HG03280 (cell line): ENCODE results near the gene MYOM1.

ENCODE experiments used
- ATAC-seq: cut with Tn5 transposase; IDR thresholded peaks from one replicate; pipeline ENCODE4 v1.9.1; 2021; ENCODE audit warnings: mild to moderate bottlenecking, moderate library complexity; ENCODE audit not compliant: unreplicated experiment

The MYOM1 gene

DNA sequence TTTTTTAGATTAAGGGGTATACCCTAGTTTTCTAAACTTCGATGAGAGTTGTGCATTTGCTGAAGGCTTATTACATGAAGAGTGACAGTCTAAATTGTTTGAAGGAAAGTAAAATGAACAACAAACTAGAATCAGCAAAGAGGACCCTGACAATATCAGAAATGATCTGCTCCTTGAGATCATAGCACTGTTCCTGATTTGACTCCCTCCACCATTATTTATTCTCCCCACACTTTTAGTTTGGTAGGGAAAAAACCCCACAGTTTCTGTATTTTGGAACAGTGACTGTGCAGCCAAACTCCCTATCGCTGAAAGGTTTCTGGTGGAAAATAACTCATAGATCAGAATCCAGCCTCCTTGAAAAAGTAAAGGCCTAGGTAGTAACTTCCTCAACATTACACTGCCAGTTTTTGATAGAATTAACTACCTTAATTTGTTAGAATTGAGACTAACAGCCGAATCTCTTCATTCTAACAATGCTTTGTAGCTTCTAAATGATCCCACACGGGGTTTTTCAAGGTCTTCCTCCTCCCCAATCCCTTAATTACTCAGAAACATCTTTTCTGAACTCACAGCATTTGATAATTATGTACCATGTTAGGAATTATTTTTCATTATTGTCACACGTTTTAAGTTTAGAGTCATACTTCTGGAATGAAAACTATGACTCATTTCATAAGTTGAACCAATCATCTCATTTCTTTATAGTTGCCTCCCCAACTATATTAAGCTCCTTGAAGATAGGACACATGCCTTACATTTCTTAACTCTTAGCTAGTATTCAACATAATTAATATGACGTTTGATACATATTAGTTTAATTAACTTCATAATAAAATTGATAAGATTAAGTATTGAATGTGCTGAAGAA is 30.7 kb upstream of the MYOM1 start:
- no peak for ATAC-seq

DNA sequence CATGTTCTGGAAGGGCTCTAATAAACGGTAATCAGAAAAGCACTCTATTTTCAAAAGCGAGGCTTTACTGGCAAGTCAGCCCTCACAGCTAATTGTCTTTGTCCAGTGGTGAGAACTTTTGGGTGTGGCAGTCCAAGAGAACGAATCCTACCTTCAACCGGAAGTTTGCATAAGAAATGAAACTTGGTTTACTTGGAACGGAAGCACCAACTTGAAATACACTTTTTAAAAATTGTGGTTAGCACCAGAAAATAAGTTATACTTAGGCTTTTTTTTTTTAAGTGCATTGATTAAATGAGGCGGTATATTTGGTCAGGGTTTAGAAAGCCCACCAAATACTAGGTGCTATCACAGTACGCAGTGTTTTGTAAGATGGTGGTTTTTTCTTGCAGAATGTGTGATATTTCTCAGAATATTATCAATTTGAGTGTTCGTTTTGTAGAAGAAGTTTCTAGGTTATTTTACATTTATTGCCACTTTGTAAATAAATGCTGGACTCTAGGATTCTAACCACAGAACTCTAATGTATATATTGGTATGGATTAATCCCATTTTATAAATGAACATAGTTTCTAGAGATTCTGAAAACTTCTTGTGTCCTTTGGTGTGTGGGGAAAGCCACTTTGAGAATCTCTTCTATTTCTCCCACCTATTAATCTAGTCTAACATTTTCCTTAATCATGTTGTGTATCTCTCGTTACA is 29.0 kb upstream of the MYOM1 start:
- ATAC-seq, result no peak

DNA sequence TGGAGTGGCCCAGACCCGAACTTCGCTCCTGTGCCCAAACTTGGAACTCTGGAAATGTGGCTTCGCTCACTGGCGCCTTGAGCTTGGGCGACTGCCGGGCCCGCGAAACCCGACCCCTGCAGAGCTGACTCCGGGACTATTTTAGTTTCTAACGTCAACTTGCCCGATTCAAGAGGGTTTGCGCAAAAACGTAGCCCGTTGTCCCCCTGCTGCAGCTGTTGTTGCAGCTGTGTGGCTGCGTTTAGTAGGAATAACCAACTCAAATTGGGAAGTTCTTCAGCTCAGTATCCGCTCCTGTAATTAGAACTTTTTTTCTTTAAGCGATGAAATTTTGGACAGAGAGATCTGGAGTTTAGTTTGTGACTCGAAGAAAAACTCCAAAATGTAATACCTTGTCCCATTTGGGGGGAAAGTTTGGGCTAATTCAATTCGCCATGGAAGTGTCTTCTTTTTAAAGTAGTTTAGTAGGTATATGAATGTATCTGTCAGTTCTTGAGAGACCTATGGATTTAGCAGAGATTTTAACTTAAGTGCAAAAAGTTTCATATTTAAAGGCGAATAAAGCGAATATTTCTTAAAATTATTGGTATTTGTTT is 28.4 kb upstream of the MYOM1 start:
- ATAC-seq, result no peak

DNA sequence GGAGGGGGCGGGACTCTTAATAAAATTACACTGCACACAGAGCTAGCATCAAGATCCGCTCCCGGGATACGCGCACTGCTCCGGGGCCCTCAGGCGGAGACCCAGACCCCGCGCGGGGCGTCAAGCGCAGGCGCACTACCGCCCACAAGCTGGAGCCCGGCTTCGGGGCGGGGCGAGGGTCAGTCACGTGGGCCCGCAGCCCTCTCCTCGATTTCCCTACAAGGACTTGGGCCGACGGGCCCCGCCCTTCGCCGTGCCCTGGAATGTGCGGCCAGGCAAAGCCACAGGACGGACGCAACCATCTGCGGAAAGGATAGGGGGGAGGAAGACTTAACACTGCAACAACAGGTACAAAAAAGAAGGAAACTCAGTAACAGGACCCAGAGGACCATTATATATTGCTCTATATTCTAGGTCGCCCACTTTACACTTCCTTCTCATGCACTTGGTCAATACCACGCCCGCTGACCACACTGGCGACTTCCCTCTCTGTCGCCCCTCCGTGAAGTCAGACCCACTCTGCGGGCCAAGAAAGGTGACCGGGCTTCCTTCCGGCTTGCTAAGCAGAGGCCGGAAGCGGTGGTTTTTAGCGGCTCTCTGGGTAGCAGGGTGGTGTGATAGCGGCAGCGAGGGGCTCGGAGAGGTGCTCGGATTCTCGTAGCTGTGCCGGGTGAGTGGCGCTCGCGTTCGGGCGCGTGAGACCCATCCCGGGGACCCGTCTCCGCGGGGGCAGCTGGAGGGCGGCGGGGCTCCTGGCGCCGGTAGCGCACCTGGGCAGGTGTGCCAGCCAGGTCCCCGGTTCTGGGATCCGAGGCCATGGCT is 27.7 kb upstream of the MYOM1 start, which contains the start of gene MYL12A:
TSS of gene MYL12A (plus strand) at position 562 of the 822 bp plus-strand sequence. CDS start 5,447 bp downstream, outside the sequence.
- peak; percentile 84 for ATAC-seq

DNA sequence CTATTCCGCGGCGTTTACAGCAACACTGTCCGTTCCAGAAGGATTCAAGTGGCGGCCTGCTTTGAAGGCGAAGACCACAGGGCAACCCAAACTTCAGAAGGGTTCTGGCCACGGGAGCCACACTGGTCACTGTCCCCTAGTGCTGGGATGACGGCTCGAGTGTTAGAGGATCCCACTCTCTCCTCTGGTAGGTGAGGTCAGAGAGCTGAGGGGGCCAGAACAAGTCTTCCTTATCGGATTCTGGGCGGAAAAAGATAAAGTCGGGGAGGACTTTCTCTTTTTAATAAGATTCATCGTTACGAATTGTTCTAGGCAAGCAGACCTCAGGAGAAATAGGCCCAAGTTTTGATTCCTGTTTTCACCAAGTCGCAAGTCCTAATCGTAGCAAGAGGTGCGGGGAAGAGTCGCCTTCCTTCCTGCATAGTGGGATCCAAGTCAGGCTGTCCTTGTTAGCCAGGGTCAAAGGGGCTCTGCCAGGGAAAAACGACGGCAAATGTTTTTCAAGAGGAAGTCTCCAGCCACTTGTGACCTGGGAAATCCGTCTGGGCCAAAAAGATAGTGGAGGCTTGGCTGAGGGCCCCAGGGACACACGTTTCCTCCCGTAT is 27.0 kb upstream of the MYOM1 start:
- no peak for ATAC-seq

DNA sequence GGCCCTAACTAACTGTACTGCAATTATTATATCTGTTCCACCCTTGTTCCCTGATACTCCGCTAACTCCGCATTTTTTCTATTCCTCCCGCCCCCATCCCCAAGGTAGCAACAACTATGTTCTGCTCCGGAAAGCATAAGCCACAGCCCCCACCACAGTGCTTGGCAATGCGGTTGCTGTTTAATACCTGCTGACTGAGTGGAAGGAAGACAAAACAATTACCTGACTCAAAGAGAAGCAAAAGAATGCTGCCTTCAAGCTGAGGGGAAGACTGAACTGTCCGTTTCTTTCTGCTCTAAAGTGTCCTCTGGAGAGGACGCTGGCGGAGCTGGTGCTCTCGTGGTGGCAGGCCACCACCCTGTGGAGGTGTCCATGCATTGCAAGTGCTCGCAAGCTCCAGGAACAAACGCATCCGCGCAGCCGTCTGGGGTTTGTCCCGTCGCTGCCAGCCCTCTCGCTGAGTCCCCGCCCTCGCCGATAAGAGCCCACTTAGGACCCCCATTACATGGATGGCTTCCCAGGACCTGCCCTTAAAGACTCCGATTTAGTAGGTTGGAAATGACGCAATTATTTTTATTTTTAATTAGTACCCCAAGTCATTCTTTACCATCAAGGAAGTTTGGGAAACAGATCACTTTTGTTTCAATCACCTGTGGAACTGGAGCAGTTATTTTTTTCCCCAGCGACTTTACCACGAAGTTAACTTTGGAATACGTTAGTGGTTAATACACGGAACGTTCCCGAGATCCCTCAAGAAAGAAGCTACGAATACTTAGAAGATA is 26.3 kb upstream of the MYOM1 start:
- peak; percentile 53 for ATAC-seq

DNA sequence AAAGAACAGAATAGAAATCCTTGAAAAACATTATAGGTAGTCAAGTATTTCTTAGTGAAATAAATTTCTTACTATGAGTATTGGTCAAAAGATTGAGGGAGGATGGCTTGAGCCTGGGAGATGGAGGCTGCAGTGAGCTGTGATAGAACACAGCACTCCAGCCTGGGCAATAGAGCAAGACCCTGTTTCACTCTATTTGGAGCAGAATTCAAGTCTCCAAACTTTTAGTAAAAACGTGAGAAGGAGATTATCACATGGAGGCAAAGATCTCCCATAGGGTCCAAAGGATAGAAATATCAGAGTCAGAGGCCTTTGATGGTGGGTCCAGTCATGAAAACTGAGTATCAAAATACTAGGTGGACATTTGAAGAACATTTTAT is 25.4 kb upstream of the MYOM1 start:
- ATAC-seq, result no peak

DNA sequence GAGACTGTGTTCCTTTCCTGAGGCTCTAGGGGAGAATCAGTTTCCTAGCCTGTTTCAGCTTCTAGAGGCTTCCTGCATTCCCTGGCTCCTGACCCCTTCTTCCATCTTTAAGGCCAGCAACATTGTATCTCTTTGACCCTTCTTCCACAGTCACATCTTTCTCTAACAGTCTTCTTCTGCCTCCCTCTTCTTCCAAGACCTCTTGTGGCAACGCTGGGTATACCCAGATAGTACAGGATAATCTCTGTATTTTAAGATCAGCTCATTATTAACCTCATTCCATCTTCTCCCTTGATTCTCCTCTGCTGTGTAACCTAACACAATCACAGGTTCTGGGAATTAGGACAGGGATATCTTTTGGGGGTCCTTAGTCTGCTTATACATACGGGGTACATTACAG is 19.0 kb upstream of the MYOM1 start:
- ATAC-seq, result no peak

DNA sequence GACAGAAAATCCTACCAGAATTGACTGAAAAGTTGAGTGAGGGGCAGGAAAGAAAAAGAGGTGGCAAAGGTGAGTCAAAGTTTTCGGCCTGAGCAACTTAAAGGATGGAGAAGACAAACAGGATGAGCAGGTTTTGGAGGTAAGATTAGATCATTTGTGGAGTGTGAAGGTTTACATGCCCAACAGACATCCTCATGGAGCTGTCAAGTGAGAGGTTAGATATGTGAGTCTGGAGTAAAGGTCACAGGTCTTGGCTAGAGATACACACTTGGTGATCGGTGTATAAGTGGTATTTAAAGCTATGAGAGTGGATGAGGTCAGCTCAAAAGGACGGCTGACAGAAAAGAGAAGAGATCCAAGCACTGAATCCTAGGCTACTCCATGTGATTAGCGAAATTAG is 16.7 kb upstream of the MYOM1 start:
- no peak for ATAC-seq

DNA sequence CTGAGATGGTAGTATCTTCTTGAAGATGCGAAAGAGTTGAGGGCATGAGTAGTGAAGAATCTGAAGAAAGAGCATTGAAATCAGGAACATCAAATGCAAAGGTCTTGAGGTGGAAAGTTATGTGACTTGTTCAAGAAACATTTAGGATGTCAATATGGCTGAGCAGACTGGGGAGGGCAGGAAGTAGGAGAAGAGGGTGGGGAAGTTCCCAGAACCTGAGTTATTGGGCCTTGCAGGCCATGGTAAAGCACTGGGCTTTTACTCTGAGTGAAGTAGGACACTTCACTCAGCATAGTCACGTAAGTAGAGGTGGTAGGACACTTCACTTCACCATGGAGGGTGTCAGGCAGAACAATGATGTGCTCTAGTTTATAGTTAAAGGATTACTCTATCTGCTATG is 16.1 kb upstream of the MYOM1 start:
- ATAC-seq, result no peak

DNA sequence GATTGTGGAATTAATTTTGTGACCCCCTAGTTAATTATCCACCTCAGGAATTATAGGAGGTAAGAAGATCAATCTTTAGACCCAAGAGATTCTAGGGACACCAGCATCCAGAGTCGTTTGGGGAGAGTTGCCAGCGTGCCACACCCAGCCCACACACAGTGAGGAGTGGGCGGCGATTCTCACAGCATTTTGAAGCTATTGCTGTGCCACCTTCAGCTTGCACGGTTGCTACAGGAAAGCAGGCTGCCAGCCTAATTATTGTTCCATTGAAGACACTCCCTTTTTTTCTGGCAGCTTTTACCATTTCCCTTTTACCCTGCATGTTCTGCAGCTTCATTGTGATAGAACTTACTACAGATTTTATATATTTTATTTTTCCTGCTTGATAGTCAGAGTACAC is 14.7 kb upstream of the MYOM1 start:
- ATAC-seq, result no peak

DNA sequence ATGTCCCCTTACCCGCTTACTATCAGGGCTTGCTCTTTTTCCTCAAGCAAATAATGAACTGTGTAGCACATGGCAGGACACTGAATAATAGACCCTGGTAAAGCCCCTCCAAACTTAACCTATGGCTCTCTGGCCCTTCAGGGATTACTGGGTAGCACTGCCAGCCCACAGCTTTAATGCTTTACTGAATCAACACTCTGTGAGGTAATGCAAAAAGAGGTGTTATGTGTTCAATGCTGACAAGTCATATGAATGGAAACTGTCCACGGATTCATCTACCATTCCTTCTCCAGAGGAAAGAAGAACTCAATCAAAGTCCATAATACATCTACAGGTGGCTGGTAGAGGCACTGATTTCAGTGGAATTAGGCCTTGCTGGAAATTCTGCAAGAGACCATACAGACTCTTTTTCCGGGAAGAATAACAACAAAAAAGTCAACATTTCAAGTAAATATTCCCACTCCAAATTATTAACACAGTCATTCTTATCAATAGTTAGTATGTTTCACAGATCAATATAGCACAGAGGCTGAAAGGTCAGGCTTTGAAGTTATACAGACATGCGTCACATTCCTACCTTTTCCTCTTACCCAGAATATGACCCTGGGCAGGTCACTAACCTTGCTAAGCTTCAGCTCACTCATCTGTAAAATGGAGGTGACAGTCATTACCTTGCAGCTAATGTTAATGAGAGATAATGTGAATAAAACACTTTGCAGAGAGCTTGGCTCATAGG is 13.8 kb upstream of the MYOM1 start:
- no peak for ATAC-seq

DNA sequence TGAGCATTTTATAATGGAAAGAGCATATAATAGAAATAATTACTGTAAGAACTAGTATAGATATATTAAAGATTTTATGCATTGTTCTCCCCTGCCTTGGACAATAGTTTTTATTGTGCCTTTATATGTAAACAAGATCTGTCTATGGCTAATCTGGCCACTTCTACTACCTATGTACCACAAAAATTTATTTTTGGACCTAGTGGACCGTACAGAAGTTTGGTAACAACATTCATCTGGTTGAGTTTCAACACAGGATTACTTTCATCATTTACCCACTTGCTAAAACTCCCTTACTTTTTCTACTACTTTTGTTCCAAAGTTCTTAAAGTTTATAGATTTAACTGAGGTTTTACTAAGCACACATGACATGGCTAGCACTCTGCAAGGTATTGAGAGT is 13.2 kb upstream of the MYOM1 start:
- no peak for ATAC-seq

DNA sequence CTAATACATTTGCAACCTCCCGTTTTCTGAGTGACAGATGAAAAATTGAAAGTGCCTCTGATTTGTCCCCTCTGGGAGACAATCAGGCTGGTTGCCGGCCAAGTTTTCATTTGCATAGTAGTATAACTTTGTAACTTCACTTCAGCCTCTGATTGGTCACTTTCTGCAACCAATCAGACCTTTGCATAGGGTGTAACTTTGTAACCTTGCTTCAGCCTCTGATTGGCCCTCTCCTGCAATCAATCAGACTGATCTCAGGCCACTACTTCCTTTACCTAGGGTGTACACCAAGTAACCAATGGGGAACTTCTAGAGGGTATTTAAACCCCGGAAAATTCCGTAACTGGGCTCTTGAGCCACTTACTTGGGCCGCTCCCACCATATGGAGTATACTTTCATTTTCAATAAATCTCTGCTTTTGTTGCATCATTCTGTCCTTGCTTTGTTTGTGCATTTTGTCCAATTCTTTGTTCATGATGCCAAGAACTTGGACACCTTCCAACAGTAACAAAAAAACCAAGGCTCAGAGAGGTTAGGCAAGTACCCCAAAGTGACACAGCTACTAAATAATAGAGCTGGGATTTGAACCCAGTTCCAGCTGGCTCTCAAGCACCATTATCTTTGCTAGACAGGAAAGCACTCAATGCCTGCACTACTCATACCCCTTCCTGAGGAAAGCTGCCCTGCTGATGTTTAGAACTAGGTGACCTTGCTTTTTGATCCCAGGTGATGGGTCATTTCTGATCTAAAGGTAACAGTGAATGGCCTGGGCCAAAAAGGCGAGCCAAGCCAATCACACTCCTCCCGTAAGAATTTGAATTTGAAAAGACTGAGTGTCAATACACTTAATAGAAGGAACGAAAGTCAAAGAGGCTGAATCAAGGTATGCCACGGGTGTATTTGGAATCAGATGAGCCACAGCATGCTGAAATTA is 10.9 kb upstream of the MYOM1 start:
- no peak for ATAC-seq

DNA sequence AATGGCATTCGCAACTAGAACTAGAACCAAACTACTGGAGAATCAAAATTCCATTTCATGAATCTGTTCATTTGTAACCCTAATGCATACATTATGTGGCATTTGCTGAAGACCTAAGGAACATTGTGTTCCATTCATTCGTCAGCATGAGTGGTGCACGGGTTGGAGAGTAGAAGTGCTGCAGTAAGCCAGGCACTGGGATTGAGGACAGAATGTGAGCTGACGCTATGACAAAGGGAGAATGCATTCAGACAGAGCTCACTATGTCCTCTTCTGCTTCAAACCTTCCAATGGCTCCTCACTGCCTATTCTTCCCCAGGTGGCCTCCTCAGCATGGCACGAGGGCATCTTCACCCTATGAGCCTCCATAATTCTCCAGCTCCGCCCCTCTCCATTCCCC is 6.3 kb upstream of the MYOM1 start:
- no peak for ATAC-seq

DNA sequence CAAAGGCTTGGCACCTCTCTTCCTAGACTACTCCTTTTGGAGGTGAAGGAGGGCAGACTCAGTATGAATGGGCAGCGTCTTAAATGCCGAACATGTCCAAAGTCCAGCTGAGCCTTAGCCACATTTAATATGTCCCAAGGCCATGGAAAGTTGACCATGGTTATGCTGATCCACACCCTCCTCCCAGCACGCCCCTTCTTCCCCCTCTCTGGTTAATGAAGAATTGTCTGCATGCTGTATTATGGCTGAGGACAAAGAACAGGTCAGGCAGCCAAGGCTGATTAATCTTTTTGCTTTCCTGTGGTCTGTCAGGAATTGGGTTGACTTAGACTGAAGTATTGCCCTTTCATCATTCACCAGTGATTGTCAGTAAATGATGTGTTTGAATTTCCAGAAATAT is 5.8 kb upstream of the MYOM1 start:
- ATAC-seq, result no peak

DNA sequence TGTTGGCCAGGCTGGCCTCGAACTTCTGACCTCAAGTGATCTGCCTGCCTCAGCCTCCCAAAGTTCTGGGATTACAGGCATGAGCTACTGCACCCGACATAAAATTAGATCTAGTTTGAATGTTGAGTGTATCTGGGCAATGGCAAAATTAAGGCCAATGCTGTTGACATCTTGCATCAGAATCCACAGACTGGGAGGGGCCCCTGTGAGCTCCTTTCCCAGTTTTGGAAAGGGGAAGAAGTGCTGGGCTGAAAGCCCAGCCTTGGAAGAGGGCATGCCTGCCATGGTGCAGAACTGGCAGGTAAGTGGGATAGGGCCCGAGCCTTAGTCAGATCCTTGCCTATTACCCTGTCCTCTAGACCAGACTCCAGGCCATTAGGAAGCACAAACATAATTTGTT is 4.5 kb upstream of the MYOM1 start:
- ATAC-seq, result no peak

DNA sequence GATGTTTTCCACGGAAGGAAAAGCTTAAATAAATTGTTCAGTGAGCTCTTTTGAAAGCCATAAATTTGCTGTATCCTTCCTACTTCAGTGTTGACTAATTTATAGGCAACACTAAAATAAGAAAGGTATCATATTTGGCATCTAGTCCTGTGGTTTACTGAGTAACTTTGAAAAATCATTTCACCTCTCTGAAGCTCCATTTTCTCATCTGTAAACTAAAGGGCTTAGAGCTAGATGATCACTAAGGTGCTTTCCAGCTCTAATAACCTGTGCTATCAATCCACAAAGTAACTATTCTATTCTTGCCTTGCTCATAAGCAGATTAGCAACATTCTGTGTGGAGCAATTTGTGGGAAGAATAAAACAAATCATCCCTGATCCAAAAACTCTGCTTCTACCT is 3.6 kb upstream of the MYOM1 start:
- ATAC-seq, result no peak
